HG03108 (cell line): Measurements from ENCODE around the gene ACAA2.
"Not testable (repeated sequence)": the region's sequence is repeated elsewhere in the genome, so short reads cannot be mapped to it uniquely, and the experiment has no call there.

ENCODE experiments used
- ATAC-seq: cut with Tn5 transposase; IDR thresholded peaks from one replicate; pipeline ENCODE4 v1.9.1; 2021; ENCODE audit warnings: moderate library complexity; ENCODE audit not compliant: unreplicated experiment

The ACAA2 gene

GRCh38 chr18:49813069-49813318 is 339 bp downstream of the ACAA2 start:
- ATAC-seq, result peak; percentile 28

- no peak for ATAC-seq
Measured at GRCh38 chr18:49812286-49813068, 856 bp downstream of the ACAA2 start.

- ATAC-seq, result no peak
Measured at GRCh38 chr18:49811151-49811938, 2.0 kb downstream of the ACAA2 start.

GRCh38 chr18:49808553-49809191 is 4.7 kb downstream of the ACAA2 start:
- ATAC-seq, result not testable (repeated sequence)

- no peak for ATAC-seq
Measured at GRCh38 chr18:49804096-49804495, 9.2 kb downstream of the ACAA2 start.

- ATAC-seq, result no peak
Measured at GRCh38 chr18:49802623-49803022, 10.7 kb downstream of the ACAA2 start.

- not testable (repeated sequence) for ATAC-seq
Measured at GRCh38 chr18:49800491-49800890, 12.8 kb downstream of the ACAA2 start.

GRCh38 chr18:49799806-49800205 is 13.5 kb downstream of the ACAA2 start:
- not testable (repeated sequence) for ATAC-seq

GRCh38 chr18:49798001-49798400 is 15.3 kb downstream of the ACAA2 start:
- no peak for ATAC-seq

GRCh38 chr18:49795612-49796552 is 17.5 kb downstream of the ACAA2 start:
- no peak for ATAC-seq

GRCh38 chr18:49794743-49795142 is 18.6 kb downstream of the ACAA2 start:
- ATAC-seq, result no peak

GRCh38 chr18:49789560-49790134 is 23.7 kb downstream of the ACAA2 start:
- not testable (repeated sequence) for ATAC-seq

- ATAC-seq, result peak; percentile 63
Measured at GRCh38 chr18:49788327-49788898, 24.9 kb downstream of the ACAA2 start.

- no peak for ATAC-seq
Measured at GRCh38 chr18:49786019-49786720, 27.2 kb downstream of the ACAA2 start.

- no peak for ATAC-seq
Measured at GRCh38 chr18:49784427-49785185, 28.7 kb downstream of the ACAA2 start.

- not testable (repeated sequence) for ATAC-seq
Measured at GRCh38 chr18:49783631-49784030, 29.7 kb downstream of the ACAA2 start.

GRCh38 chr18:49778826-49779465 is 34.4 kb downstream of the ACAA2 start:
- ATAC-seq, result no peak

- ATAC-seq, result no peak
Measured at GRCh38 chr18:49769047-49769728, 44.1 kb downstream of the ACAA2 start.
